ENCODE data around the gene TRIO.

TRIO gene

GRCh38 chr5:14112998-14113652 lies 30.0 kb upstream of the TRIO start:
- H4K20me1 ChIP-seq (ENCODE audit: low read depth, low read length), result no peaks in the 10 kb centered on the region
- H3K27ac ChIP-seq (ENCODE audit: low read depth, low read length), result no peak overlapping the region
- H3K9ac ChIP-seq (ENCODE audit: low read length), result no peak overlapping the region
- H3K27me3 ChIP-seq (ENCODE audit: low read length), result no peaks in the 10 kb centered on the region
- no peaks in the 10 kb centered on the region for H3K36me3 ChIP-seq (ENCODE audit: low read length)
- TF ChIP-seq CTCF (IDR thresholded peaks at IDR 0.05; ENCODE audit: insufficient read depth, low read length, poor library complexity, severe bottlenecking), result no peak
- TF ChIP-seq EZH2phosphoT487 (conservative IDR thresholded peaks at IDR 0.05; ENCODE audit: low read length), result no peak
- no peak overlapping the region for H3K4me2 ChIP-seq (ENCODE audit: low read depth, low read length, poor library complexity, severe bottlenecking)
- H3F3A ChIP-seq (ENCODE audit: insufficient read depth), result no peaks in the 10 kb centered on the region
- H3K79me2 ChIP-seq (ENCODE audit: insufficient read depth, low read length), result no peaks in the 10 kb centered on the region
- H3K4me3 ChIP-seq (ENCODE audit: insufficient read depth, low read length, poor library complexity, severe bottlenecking), result no peak overlapping the region
- H2AFZ ChIP-seq (ENCODE audit: low read depth, low read length, severe bottlenecking), result no peak overlapping the region
- H3K9me2 ChIP-seq (replicated peaks; ENCODE audit: insufficient read depth, low read length), result no peaks in the 10 kb centered on the region
- H3K9me3 ChIP-seq (ENCODE audit: insufficient read depth, low read length), result no peaks in the 10 kb centered on the region

- Histone ChIP-seq H2AFZ (ENCODE audit: low read depth, low read length, severe bottlenecking) (no peak overlapping the region), H4K20me1 (ENCODE audit: low read depth, low read length) (no peaks in the 10 kb centered on the region), H3K9me3 (ENCODE audit: insufficient read depth, low read length) (no peaks in the 10 kb centered on the region), H3K27ac (ENCODE audit: low read depth, low read length) (no peak overlapping the region), H3K79me2 (ENCODE audit: insufficient read depth, low read length) (no peaks in the 10 kb centered on the region), H3F3A (ENCODE audit: insufficient read depth) (no peaks in the 10 kb centered on the region), H3K9ac (ENCODE audit: low read length) (no peak overlapping the region), H3K4me3 (ENCODE audit: insufficient read depth, low read length, poor library complexity, severe bottlenecking) (no peak overlapping the region), H3K9me2 (replicated peaks; ENCODE audit: insufficient read depth, low read length) (no peaks in the 10 kb centered on the region), H3K4me2 (ENCODE audit: low read depth, low read length, poor library complexity, severe bottlenecking) (no peak overlapping the region), H3K27me3 (ENCODE audit: low read length) (no peaks in the 10 kb centered on the region), H3K36me3 (ENCODE audit: low read length) (no peaks in the 10 kb centered on the region)
- TF ChIP-seq CTCF (IDR thresholded peaks at IDR 0.05; ENCODE audit: insufficient read depth, low read length, poor library complexity, severe bottlenecking) (no peak), EZH2phosphoT487 (conservative IDR thresholded peaks at IDR 0.05; ENCODE audit: low read length) (no peak)
Observed at GRCh38 chr5:14114615-14115251, 28.4 kb upstream of the TRIO start.

GRCh38 chr5:14115323-14115895 lies 27.7 kb upstream of the TRIO start:
- Histone ChIP-seq H3K9me3 (ENCODE audit: insufficient read depth, low read length) (no peaks in the 10 kb centered on the region), H3F3A (ENCODE audit: insufficient read depth) (no peaks in the 10 kb centered on the region), H3K27me3 (ENCODE audit: low read length) (no peaks in the 10 kb centered on the region), H3K27ac (ENCODE audit: low read depth, low read length) (no peak overlapping the region), H2AFZ (ENCODE audit: low read depth, low read length, severe bottlenecking) (no peak overlapping the region), H3K9ac (ENCODE audit: low read length) (no peak overlapping the region), H3K4me3 (ENCODE audit: insufficient read depth, low read length, poor library complexity, severe bottlenecking) (no peak overlapping the region), H3K9me2 (replicated peaks; ENCODE audit: insufficient read depth, low read length) (no peaks in the 10 kb centered on the region), H3K36me3 (ENCODE audit: low read length) (no peaks in the 10 kb centered on the region), H4K20me1 (ENCODE audit: low read depth, low read length) (no peaks in the 10 kb centered on the region), H3K79me2 (ENCODE audit: insufficient read depth, low read length) (no peaks in the 10 kb centered on the region), H3K4me2 (ENCODE audit: low read depth, low read length, poor library complexity, severe bottlenecking) (no peak overlapping the region)
- TF ChIP-seq CTCF (IDR thresholded peaks at IDR 0.05; ENCODE audit: insufficient read depth, low read length, poor library complexity, severe bottlenecking) (no peak), EZH2phosphoT487 (conservative IDR thresholded peaks at IDR 0.05; ENCODE audit: low read length) (no peak)
